Natural killer cell (primary cell): ENCODE data around the gene CSNK1G1. TPM values are rescaled to one million over a fixed set of nuclear protein-coding genes. Genes with fewer than 3 reads are reported as not detected.

Experiments
- ATAC-seq, 3 donors: fragments of 150-1000 bp in 2 of 3; fragments of 200-7000 bp in 1 of 3; cut with Tn5 transposase; 1 replicate in 1 of 3; 2 replicates in 2 of 3; pipeline ENCODE4 v1.10.0; 2021; ENCODE audit warnings: mild to moderate bottlenecking in 2 of 3, moderate library complexity in 2 of 3
- DNase-seq, 2 donors: peaks; one replicate each; pipeline versions ENCODE4 v3.0.0 to v3.0.0-alpha.2; 2013 to 2021; ENCODE audit warnings: mixed read lengths in 1 of 2
- H3K27ac ChIP-seq: one replicate; pipeline ENCODE4 v1.5.1; 2013; ENCODE audit warnings: mild to moderate bottlenecking, low read length
- H3K27me3 ChIP-seq: one replicate; pipeline ENCODE4 v1.6.1; 2013; ENCODE audit warnings: low read length; ENCODE audit not compliant: control insufficient read depth, insufficient read depth
- H3K36me3 ChIP-seq: one replicate; pipeline ENCODE4 v1.6.1; 2013; ENCODE audit warnings: low read length; ENCODE audit not compliant: control insufficient read depth, insufficient read depth
- H3K4me1 ChIP-seq: one replicate; pipeline ENCODE4 v1.6.1; 2013; ENCODE audit warnings: low read length; ENCODE audit not compliant: control insufficient read depth, insufficient read depth
- H3K4me3 ChIP-seq: one replicate; pipeline ENCODE4 v1.5.1; 2013; ENCODE audit warnings: low read length
- H3K9me3 ChIP-seq: one replicate; pipeline ENCODE4 v1.6.1; 2013; ENCODE audit warnings: low read length; ENCODE audit not compliant: control insufficient read depth, insufficient read depth
- H3K27ac Mint-ChIP-seq, 2 donors: one replicate each; pipeline ENCODE4 v1.8.0; 2022; ENCODE audit warnings: mild to moderate bottlenecking in 2 of 2, mixed read lengths in 2 of 2, moderate library complexity in 1 of 2
- H3K27me3 Mint-ChIP-seq, 2 donors: one replicate each; pipeline ENCODE4 v1.8.0; 2022; ENCODE audit warnings: low read depth in 2 of 2, mixed read lengths in 2 of 2
- H3K36me3 Mint-ChIP-seq: one replicate; pipeline ENCODE4 v1.8.0; 2022; ENCODE audit warnings: mixed read lengths
- H3K4me1 Mint-ChIP-seq, 2 donors: one replicate each; pipeline ENCODE4 v1.8.0; 2022; ENCODE audit warnings: mixed read lengths in 2 of 2
- H3K4me3 Mint-ChIP-seq: one replicate; pipeline ENCODE4 v1.8.0; 2022; ENCODE audit warnings: mild to moderate bottlenecking, moderate library complexity, mixed read lengths
- H3K9me3 Mint-ChIP-seq, 2 donors: one replicate each; pipeline ENCODE4 v1.8.0; 2022; ENCODE audit warnings: mixed read lengths in 2 of 2
- CTCF ChIP-seq: fragments of 200-600 bp; IDR thresholded peaks from one replicate; pipeline ENCODE4 v1.8.0; 2022; ENCODE audit warnings: antibody characterized with exemption
- WGBS: methylation state at CpG from one replicate; pipeline ENCODE4 v1.1.7; 2013; ENCODE audit warnings: missing lambda C conversion rate; ENCODE audit not compliant: insufficient coverage; 5-methylcytosine and 5-hydroxymethylcytosine counted together
- intact Hi-C: fragments of 100-400 bp; cut with micrococcal nuclease; formaldehyde crosslinking; loops from one replicate; pipeline ENCODE4 v1.14.2; 2022
- total RNA-seq, 4 donors: library from RNA; stranded (reverse); fragments of 120-200 nt in 1 of 4; gene quantifications; one replicate each; pipeline versions ENCODE4 v1.2.3 to v1.2.4, GENCODE V29; 2013 to 2022

Gene CSNK1G1
- total RNA-seq, 3 donors from 2014 or later (not counting 1 experiment from before 2014, with no cell fraction given) = 26.2 to 36.8 (median 34.0) TPM

GRCh38 chr15:64284042-64284441 lies 71.9 kb downstream of the CSNK1G1 start:
- no peak overlapping the region for H3K27ac ChIP-seq
- DNase-seq (no peak), ATAC-seq (no peak)
- H3K36me3 ChIP-seq = no peaks in the 10 kb centered on the region
- no peak overlapping the region for H3K4me3 Mint-ChIP-seq
- H3K27me3 ChIP-seq = no peaks in the 10 kb centered on the region
- no peaks in the 10 kb centered on the region for H3K9me3 ChIP-seq
- no peak for TF ChIP-seq CTCF
- no peaks in the 10 kb centered on the region for H3K27me3 Mint-ChIP-seq
- no peaks in the 10 kb centered on the region for H3K36me3 Mint-ChIP-seq
- H3K27ac Mint-ChIP-seq = no peak overlapping the region
- no peaks in the 10 kb centered on the region for H3K4me1 ChIP-seq
- H3K4me1 Mint-ChIP-seq = peaks cover 12 to 23% of the 10 kb centered on the region in 2 donors
- intact Hi-C loops = no loop called here
- no peak overlapping the region for H3K4me3 ChIP-seq
- H3K9me3 Mint-ChIP-seq = no peaks in the 10 kb centered on the region
- WGBS = 100% methylated on average over 1 of the region's 1 CpG

GRCh38 chr15:64282701-64283100 lies 73.3 kb downstream of the CSNK1G1 start:
- no peak overlapping the region for H3K27ac ChIP-seq

GRCh38 chr15:64279131-64279530 lies 76.8 kb downstream of the CSNK1G1 start:
- WGBS = 92% methylated on average over 2 of the region's 4 CpGs
- Mint-ChIP-seq H3K4me3 (no peak overlapping the region), H3K27ac (no peak overlapping the region), H3K4me1 (peaks cover 11% of the 10 kb centered on the region in 2 donors), H3K36me3 (no peaks in the 10 kb centered on the region), H3K9me3 (no peaks in the 10 kb centered on the region), H3K27me3 (no peaks in the 10 kb centered on the region)
- H3K27ac ChIP-seq = no peak overlapping the region
- TF ChIP-seq CTCF = no peak
- DNase-seq (no peak), ATAC-seq (no peak)
- H3K4me3 ChIP-seq = no peak overlapping the region
- no peaks in the 10 kb centered on the region for H3K36me3 ChIP-seq
- H3K27me3 ChIP-seq = no peaks in the 10 kb centered on the region
- no peaks in the 10 kb centered on the region for H3K9me3 ChIP-seq
- intact Hi-C loops = no loop called here
- no peaks in the 10 kb centered on the region for H3K4me1 ChIP-seq

More at GRCh38 chr15:64282701-64283100, 73.3 kb downstream of the CSNK1G1 start:
- H3K9me3 Mint-ChIP-seq = no peaks in the 10 kb centered on the region
- Histone ChIP-seq H3K4me1 (no peaks in the 10 kb centered on the region), H3K36me3 (no peaks in the 10 kb centered on the region), H3K27me3 (no peaks in the 10 kb centered on the region), H3K9me3 (no peaks in the 10 kb centered on the region), H3K4me3 (no peak overlapping the region)
- no peaks in the 10 kb centered on the region for H3K36me3 Mint-ChIP-seq
- ATAC-seq (no peak), DNase-seq (no peak)
- no peak for TF ChIP-seq CTCF
- intact Hi-C loops = no loop called here
- H3K27me3 Mint-ChIP-seq = no peaks in the 10 kb centered on the region
- peaks cover 10 to 21% of the 10 kb centered on the region in 2 donors for H3K4me1 Mint-ChIP-seq
- H3K27ac Mint-ChIP-seq = no peak overlapping the region
- H3K4me3 Mint-ChIP-seq = no peak overlapping the region

- no peak overlapping the region for H3K4me3 Mint-ChIP-seq
- H3K4me1 Mint-ChIP-seq = peaks cover 12 to 13% of the 10 kb centered on the region in 2 donors
- no peaks in the 10 kb centered on the region for H3K27me3 Mint-ChIP-seq
- no peak for ATAC-seq
- TF ChIP-seq CTCF = no peak
- Histone ChIP-seq H3K27ac (no peak overlapping the region), H3K4me3 (no peak overlapping the region), H3K36me3 (no peaks in the 10 kb centered on the region), H3K27me3 (no peaks in the 10 kb centered on the region), H3K9me3 (no peaks in the 10 kb centered on the region), H3K4me1 (no peaks in the 10 kb centered on the region)
- DNase-seq = no peak
- no peaks in the 10 kb centered on the region for H3K36me3 Mint-ChIP-seq
- 45% methylated on average over 1 of the region's 1 CpG for WGBS
- no peaks in the 10 kb centered on the region for H3K9me3 Mint-ChIP-seq
- intact Hi-C loops = no loop called here
- H3K27ac Mint-ChIP-seq = no peak overlapping the region
Measured at GRCh38 chr15:64275934-64276333, 80.0 kb downstream of the CSNK1G1 start.
